Dermis blood vessel endothelial cell (primary cell): ENCODE results near the gene ETV7. TPM values are rescaled to one million over a fixed set of nuclear protein-coding genes. Genes with fewer than 3 reads are reported as not detected.
A peak's percentile ranks its signal among the peaks of the same experiment; 100 is the strongest.
"Not testable (repeated sequence)": the region's sequence is repeated elsewhere in the genome, so short reads cannot be mapped to it uniquely, and the experiment has no call there.

Experiments used
- DNase-seq: peaks from one replicate; pipeline ENCODE4 v3.0.0; 2010
- total RNA-seq: library from RNA; depleted of rRNA; stranded (reverse); fragments of >200 nt; gene quantifications from 2 replicates; pipeline ENCODE4 v1.2.3, GENCODE V29; 2014

ETV7 gene
- 0.09 and 0.17 TPM in 2 replicates for total RNA-seq

GRCh38 chr6:36387440-36388303, at the start of gene ETV7:
Gene ETV7, minus strand, starts transcription at chr6:36387669. Its CDS starts 128 bp downstream, at chr6:36387541.
- DNase-seq, result peak; percentile 23

GRCh38 chr6:36436466-36436865, 49.0 kb upstream of the ETV7 start:
- DNase-seq, result no peak

DNA sequence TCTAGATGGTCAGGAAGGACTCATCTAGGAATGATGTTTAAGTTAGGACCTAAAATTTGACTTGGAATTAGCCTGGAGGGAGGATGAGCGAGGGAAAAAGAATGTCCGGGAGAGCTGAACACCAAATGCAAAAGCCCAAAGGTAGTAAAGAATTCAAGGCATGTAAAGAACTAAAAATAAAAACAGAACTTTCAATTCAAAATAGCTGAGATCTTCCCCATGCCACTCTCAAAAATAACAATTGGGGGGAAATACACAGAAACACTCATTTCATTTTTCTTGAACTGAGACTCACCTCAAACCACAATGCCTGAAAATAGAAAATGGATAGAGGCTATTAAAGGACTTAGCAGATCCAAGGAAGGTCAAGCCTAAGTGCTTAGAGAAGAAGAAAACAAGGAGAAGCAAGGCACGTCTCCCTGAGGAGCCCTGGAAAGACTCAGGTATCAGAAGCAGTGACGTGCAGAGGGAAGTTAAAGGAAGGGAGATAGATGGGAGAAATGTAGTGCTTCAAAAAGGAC, 44.7 kb upstream of the ETV7 start:
- DNase-seq, result no peak

- DNase-seq, result no peak
Observed at GRCh38 chr6:36431197-36431596, 43.7 kb upstream of the ETV7 start.

- no peak for DNase-seq
Observed at GRCh38 chr6:36430351-36430750, 42.9 kb upstream of the ETV7 start.

DNA sequence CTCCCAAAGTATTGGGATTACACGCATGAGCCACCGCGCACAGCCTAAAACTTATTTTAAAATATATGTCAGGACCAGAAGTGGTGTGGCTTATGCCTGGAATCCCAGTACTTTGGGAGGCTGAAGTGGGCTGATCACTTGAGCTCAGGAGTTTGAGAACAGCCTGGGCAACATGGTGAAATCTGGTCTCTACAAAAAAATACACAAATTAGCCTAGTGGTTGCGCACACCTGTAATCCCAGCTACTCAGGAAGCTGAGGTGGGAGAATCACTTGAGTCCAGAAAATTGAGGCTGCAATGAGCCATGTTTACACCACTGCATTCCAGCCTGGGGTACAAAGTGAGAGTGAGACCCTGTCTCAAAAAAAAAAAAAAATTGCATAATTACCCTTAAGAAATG, 41.4 kb upstream of the ETV7 start:
- DNase-seq, result peak; percentile 29

DNA sequence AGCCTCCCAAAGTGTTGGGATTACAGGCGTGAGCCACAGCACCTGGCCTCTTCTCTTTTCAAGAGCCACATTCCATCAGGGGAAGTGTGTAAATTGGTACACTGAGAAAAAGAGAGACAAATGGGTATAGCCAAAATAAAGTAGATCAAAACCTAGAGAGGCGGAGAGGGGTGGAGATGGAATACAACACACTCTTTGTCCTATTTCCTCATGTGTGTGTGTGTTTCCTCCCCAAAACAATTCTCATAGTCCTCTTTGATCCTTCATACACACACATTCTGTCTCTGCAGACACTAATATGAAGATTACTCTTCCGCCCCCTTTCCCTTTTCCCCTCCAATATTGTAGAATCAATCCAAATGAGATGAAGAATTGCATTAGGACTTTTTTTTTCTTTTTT, 39.2 kb upstream of the ETV7 start:
- no peak for DNase-seq

DNA sequence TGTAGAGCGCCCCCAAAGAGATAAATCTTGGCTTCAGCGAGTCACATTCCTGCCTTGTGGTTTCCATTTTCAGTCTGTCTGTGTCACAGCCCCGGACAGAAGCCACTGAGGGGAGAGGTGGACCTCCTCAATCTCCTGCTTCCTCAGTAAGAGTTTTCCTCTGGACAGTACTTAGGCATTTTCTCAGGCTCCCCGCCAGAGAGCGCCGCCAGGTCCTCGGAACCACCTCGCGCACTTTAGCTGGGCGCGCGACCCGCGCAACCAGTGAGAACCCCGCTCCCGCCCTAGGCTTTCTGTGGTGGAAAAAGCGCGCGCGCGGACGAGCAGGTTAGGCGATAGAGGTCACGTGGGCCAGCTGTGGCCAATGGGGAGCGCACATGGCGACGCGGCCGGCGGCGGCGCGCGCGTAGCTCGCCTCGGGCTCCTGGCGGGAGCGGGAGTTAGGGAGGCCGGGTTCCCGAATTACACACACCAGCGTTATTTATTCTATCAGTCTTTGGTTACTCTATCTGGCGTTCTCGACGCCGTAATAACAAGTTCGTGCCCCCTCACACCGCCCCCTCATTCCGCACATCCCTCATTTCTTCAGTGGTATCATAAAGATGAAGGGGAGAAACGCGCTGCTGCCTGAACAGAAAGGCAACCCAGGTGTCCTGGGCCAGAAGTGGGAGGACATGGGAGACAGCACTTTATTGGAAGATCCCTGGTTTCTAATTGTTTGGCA, 35.8 kb upstream of the ETV7 start:
- DNase-seq, result peak; percentile 99

GRCh38 chr6:36422714-36423100, 35.2 kb upstream of the ETV7 start:
- DNase-seq, result no peak

- DNase-seq, result peak; percentile 2
Observed at GRCh38 chr6:36419310-36419709, 31.8 kb upstream of the ETV7 start.

GRCh38 chr6:36418558-36418957, 31.1 kb upstream of the ETV7 start:
- DNase-seq, result no peak

GRCh38 chr6:36414481-36414880, 27.0 kb upstream of the ETV7 start:
- DNase-seq, result peak; percentile 19

GRCh38 chr6:36413489-36414480, 26.3 kb upstream of the ETV7 start:
- DNase-seq, result peak; percentile 26

- DNase-seq, result not testable (repeated sequence)
Observed at GRCh38 chr6:36409718-36410117, 22.2 kb upstream of the ETV7 start.

DNA sequence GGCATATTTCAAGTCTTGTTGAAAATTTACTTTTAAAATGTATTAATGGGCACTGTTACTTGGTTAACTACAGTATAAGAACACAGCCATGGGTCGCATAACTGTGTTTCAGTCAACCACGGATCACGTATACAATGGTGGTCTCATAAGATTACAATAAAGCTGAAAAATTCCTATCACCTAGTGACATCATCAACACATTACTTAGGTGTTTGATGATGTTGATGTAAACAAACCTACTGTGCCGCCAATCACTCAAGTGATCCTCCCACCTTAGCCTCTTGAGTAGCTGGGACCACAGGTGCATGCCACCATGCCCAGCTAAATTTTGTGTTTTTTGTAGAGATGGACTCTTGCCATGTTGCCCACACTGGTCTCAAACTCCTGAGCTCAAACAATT, 16.7 kb upstream of the ETV7 start:
- DNase-seq, result no peak

- no peak for DNase-seq
Observed at GRCh38 chr6:36402481-36402880, 15.0 kb upstream of the ETV7 start.

DNA sequence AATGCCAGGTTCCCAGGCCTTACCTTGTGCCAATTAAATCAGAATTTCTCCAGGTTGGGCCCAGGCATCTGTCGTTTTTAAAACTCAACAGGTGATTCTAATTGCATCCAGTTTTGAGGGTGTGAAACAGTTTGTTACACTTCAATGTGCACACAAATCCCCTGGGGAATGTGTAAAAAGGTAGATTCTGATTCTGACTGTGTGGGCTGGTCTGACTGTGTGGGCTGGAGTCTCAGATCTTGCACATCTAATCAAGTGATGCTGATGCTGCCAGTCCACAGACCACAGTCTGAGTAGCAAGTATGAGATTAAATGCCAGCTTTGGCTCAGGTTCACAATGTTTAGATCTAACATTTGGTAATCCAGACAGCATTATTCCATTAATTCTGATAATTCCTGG, 12.5 kb upstream of the ETV7 start:
- DNase-seq, result no peak

DNA sequence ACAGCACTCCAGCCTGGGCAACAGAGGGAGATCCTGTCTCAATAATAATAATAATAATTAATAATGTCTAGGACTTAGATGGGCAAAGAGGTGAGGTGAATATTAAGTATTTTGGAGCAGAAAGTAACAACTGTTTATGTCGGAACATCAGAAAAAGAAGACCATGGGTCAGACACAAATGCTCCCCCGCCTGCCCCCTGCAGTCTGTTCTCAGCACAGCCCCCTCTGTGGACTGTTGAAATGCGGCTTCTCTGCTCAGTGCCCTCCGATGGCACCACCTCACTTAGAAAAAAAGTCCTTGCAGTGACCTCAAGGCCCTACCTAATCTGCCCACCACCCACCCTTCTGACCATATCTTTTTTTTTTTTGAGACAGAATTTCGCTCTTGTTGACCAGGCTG, 5.2 kb upstream of the ETV7 start:
- no peak for DNase-seq

DNA sequence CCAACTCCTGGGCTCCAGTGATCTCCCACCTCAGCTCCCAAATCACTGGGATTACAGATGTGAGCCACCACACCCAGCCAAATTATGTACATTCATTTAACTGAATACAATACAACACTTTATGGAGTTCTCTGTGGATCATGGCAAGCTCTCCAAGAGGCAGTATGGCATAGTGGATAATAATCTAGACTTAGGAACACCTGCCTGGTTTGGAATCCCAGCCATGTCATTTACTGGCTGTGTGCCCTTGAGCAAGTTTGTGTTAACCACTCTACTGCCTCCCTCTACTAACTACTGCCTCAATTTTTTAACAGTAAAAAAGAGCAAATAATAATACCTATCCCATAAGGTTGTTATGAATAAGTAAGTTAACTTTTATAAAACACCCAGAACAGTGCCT, 1.9 kb upstream of the ETV7 start:
- no peak for DNase-seq

GRCh38 chr6:36386495-36387439, 702 bp downstream of the ETV7 start:
- peak; percentile 64 for DNase-seq

GRCh38 chr6:36384095-36384494, 3.4 kb downstream of the ETV7 start:
- no peak for DNase-seq
